HG02981 (cell line): Measurements from ENCODE around the gene CYSRT1.
"Not testable (repeated sequence)": the region's sequence is repeated elsewhere in the genome, so short reads cannot be mapped to it uniquely, and the experiment has no call there.

Source experiments
- ATAC-seq: cut with Tn5 transposase; IDR thresholded peaks from one replicate; pipeline ENCODE4 v1.9.1; 2021; ENCODE audit warnings: mild to moderate bottlenecking, moderate library complexity; ENCODE audit not compliant: unreplicated experiment

The CYSRT1 gene

GRCh38 chr9:137247916-137248175 lies 22.9 kb downstream of the CYSRT1 start:
- ATAC-seq: no peak

DNA sequence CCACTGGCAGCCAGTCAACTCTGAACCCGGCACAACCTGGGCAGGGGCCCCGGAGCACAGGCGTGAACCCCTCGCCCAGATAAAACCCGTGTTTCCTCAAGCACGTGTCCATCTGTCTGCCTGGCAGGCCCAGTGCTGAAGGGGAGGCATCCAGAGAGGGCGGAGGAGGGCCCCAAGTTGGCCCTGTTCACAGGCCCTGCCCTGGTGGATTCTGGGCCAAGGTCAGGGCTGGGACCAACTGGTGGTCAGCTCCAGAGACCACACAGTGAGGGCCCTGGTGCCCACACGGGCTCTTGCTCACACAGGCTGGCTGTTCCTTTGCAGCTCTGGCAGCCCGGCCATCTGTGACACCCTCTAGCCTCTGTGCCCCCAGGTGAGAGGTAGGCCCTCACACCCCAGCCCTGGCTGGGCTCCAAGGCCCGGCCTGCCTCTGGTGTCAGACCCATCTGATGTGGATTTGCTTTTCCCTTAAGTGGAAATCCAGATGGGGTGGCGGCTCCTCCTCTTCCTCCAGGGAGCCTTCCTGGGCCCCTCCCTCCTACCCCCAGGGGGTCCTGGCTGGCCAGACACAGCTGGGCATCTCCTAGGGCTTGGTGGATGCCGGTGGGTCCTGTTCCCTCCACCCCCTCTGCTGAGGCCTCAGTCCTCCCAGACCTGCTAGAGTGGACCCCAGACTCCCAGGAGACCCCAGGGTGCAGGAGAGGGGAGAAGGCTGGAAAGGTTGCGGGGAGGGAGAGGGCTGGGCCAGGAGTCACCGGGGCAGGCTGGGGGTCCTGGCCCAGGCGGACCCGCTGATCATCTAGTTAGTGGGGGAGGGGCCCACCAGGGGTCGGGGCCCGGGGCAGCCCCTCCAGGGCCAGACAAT lies 25.6 kb downstream of the CYSRT1 start:
- no peak for ATAC-seq

DNA sequence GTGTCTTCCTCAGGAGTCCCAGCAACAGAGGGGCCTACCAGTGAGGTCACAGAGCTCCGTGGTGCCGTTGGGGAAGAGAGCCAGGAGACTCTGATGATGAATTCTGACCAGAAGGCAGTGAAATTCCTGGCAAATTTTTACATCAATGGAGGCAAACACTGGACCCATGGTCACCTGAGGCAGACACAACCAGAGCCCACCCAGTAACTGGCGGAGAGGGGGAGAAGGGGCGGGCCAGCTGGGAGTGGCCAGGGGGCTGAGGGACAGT lies 26.2 kb downstream of the CYSRT1 start, which contains the start of gene STPG3:
Gene STPG3 (plus strand): TSS at position 93 of the 268 bp plus-strand sequence. CDS start 1 bp downstream, at position 94.
- ATAC-seq: no peak

GRCh38 chr9:137251490-137252268 lies 26.7 kb downstream of the CYSRT1 start:
- ATAC-seq: no peak

DNA sequence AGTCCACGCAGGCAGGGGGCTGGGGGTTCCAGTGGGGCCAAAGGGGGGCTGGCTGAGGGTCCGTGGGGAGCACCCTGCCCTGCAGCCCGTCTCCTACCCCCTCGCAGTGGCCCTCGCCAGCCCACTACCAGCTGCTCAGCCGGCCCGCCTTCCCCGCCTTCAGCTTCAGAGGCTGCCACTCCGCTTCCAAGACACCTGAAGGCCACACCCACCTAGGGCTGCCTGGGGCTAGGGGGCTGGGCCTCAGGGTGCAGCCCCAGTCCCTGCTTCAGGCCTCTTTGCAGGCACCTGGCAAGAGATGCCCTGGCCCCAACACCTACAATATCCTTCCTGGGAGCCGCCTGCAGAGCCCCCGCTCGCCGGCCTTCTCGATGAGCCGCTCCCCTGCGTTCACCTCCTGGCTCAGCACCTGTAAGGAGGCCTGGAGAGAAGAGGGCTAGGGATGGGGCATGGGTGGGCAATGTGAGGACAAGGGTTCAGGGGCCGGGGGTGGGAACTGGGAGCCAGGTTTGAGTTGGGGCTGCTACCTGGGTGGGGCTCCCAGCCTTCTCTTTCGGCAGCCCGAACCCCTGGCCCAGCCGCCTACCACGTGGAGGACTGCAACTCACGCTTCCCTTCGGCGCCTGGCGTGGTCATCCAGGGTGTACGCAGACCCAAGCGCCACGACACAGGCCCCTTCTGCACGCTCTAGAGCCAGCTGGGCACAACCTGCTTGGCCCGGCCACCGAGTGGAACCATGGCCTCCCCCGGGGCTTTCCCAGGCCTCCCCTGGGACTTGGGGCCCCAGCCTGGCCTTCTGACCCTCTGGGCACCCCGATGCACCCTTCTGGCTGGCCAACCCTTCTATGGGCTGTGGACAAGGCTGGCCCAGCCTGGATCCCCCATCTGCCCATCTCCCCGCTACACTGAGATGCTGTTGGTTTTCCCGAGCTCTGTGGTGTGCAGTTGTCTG lies 27.9 kb downstream of the CYSRT1 start:
- no peak for ATAC-seq

DNA sequence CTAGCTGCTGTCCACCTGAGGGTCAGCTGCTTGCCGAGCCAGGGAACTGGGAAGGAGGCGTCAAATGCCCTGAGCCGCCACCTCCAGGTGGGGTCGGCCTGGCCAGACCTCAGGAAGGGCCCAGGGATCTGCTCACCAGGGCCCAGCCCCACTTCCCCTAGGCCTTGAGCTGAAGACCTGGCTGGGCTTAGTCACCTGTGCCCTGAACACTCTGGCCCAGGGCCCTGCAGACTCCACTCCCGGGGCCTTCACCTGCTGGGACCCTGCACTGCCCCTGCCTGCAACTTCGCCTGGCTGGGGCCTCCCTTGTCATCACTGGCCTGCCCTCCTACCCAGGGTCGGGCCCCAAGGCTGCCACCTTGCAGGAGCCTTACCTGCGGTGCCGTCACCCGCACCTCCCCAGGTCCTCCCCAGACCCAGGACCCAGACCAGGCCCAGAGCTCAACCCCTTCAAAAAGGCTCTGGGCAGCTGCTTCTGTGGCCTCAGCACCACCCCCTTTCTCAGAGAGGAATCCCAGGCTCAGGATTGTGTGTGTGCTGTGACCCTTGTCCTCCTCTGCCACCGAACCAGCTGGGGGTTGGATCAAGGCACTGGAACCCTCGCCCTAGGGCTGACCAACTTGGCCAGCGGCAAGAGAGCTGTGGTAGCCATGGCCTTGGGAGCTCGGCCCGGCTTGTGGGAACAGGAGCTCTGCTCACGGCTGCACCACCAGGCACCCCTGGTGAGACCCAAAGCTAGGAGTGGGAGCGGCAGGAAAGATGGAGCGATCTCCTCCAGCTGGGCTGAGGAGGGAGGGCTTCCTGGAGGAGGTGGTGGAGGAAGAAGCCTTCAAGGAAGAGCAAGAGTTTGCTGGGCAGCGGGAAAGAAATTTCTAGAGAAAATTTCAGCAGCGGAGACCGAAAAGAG lies 29.0 kb downstream of the CYSRT1 start:
- no peak for ATAC-seq

GRCh38 chr9:137254624-137255447 lies 29.9 kb downstream of the CYSRT1 start, which contains the start of gene NELFB:
TSS of gene NELFB (plus strand) at chr9:137255327.
- ATAC-seq: peak; percentile 82

DNA sequence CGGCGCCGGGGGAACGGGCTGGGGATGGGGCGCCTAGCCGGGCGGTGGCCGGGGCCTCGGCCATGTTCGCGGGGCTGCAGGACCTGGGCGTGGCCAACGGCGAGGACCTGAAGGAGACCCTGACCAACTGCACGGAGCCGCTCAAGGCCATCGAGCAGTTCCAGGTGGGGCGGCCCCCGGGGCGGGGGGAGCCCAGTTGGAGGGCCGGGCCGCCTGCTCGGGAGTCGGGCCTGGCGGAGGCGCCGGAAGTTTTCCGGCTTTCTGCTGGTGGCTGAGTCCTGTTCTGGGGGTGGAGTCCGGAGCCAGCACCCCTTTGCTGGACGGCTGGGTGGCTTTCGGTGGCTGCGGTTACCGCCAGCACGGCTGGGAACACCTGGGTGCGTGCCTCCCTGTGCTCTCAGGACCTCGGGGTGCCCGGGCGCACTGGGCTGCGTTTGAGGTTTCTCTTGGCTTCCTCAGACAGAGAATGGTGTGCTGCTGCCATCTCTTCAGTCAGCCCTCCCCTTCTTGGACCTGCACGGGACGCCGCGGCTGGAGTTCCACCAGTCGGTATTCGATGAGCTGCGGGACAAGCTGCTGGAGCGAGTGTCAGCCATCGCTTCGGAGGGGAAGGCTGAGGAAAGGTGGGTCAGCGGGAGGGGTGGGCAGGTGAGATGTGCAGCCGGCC lies 30.6 kb downstream of the CYSRT1 start:
- ATAC-seq: peak; percentile 20

DNA sequence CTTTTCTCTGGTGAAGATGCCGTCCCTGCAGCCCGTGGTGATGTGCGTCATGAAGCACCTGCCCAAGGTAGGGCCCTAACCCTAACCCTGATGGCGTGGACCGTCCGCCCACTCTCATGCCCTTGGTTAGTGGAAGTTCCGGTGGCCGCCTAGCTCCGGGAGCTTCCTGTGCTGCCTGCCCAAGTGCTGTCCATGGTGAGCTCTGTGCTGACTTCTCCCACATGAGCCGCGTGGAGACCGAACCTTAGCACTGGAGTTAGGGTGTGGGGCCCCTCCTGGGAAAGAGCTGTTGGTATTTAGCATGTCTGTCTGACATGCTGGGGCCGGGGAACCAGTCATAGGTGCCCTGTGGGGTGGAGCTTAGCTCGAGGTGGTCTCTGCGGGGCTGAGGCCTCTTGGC lies 31.4 kb downstream of the CYSRT1 start:
- ATAC-seq: no peak

GRCh38 chr9:137256856-137257255 lies 31.9 kb downstream of the CYSRT1 start:
- ATAC-seq: no peak

- not testable (repeated sequence) for ATAC-seq
Observed at GRCh38 chr9:137262173-137262908, 37.4 kb downstream of the CYSRT1 start.

DNA sequence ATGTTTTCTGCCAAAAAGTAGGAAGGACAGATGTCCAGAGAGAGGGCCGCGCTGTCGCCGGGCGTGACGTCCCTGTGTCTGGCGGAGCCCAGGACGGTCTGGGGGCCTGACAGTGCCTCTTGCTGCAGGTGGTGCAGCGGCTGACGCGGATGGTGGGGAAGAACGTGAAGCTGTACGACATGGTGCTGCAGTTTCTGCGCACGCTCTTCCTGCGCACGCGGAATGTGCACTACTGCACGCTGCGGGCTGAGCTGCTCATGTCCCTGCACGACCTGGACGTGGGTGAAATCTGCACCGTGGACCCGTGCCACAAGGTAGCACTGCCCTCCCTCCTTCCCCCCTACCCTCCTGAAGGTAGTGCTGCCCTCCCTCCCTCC lies 37.9 kb downstream of the CYSRT1 start:
- no peak for ATAC-seq

GRCh38 chr9:137263506-137263905 lies 38.5 kb downstream of the CYSRT1 start:
- no peak for ATAC-seq

- ATAC-seq: no peak
Observed at GRCh38 chr9:137264067-137264466, 39.1 kb downstream of the CYSRT1 start.

GRCh38 chr9:137265496-137266161 lies 40.7 kb downstream of the CYSRT1 start:
- no peak for ATAC-seq

DNA sequence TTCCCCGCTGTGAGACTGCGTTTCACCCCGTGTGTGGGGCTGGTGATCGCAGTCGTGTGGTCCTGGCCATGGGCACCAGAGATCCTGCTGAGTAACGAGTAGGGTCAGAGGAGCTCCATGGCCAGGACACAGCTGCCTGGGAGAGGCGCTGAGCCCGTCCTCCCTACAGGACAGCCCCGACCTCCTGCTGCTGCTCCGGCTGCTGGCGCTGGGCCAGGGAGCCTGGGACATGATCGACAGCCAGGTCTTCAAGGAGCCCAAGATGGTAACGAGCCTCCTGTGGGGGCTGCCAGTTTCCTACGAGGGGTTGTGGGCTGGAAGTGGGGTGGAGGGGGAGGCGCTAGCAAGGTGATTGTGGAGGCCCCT lies 41.2 kb downstream of the CYSRT1 start:
- ATAC-seq: no peak

- ATAC-seq: no peak
Observed at GRCh38 chr9:137266585-137267453, 41.8 kb downstream of the CYSRT1 start.
